Measurements from ENCODE around the gene PACSIN2.

Gene PACSIN2

DNA sequence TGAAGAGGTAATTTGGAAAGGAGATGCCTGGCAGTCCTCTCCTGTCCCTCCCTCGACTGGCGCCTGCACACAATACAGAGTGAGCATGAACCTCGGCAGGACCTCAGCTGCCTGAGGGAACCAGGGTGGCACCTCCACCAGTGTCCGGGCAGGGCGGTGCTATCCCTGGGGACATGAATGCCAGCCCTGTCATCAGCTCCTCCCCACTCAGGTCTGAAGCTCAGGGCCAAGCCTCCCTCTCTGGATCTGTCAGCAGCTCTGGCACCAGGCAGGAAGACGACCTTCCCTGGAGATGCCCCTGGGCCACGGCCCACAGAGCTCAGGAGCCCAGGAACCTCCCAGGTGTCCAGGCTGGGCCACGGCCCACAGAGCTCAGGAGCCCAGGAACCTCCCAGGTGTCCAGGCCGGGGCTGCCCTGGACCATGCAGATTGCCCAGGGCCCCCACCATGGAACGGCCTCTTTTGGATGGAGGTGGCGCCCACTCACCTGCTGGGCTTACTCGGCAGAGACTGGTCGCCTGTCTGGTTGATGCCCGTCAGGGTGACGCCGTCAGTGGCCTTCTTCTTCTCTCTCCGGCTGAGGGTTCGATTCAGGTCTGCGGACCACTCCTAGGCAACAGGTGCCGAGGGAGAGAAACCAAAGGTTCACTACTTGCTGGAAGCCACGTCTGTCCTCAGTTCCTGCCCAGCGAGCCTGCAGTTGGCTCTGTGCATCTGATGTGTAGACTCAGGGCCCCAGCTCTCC is 136.2 kb downstream of the PACSIN2 start:
- no peak for DNase-seq

GRCh38 chr22:42877597-42878340 is 137.2 kb downstream of the PACSIN2 start:
- no peak for DNase-seq

- no peak for DNase-seq
Measured at GRCh38 chr22:42877158-42877557, 137.8 kb downstream of the PACSIN2 start.

GRCh38 chr22:42876041-42876440 is 138.9 kb downstream of the PACSIN2 start:
- DNase-seq = no peak

GRCh38 chr22:42874010-42874409 is 140.9 kb downstream of the PACSIN2 start:
- DNase-seq = no peak

GRCh38 chr22:42873356-42873755 is 141.6 kb downstream of the PACSIN2 start:
- DNase-seq = no peak

- DNase-seq = no peak
Measured at GRCh38 chr22:42872821-42873220, 142.1 kb downstream of the PACSIN2 start.

GRCh38 chr22:42871146-42872050 is 143.6 kb downstream of the PACSIN2 start:
- DNase-seq = no peak

- DNase-seq = no peak
Measured at GRCh38 chr22:42869888-42870480, 145.0 kb downstream of the PACSIN2 start.

DNA sequence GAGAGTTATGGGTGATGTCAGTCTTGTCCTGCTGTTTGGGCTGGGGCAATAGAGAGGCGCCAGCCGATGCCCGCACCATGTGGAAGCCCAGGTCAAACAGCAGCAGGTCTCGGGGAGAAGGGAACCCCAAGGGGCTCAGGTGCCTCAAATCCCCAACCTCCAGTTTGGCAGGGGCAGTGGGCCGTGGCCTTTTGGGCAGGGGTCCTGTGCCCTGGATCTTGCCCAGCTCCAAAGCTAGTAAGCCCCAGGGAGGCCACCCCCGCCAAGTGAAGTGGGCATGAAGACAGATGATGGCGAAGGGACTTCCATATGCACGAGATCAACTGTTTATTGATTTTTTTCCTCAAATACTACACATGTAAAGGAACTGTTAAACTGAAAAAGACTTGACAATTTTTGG is 145.5 kb downstream of the PACSIN2 start:
- no peak for DNase-seq

GRCh38 chr22:42868751-42869251 is 146.1 kb downstream of the PACSIN2 start:
- DNase-seq = no peak

DNA sequence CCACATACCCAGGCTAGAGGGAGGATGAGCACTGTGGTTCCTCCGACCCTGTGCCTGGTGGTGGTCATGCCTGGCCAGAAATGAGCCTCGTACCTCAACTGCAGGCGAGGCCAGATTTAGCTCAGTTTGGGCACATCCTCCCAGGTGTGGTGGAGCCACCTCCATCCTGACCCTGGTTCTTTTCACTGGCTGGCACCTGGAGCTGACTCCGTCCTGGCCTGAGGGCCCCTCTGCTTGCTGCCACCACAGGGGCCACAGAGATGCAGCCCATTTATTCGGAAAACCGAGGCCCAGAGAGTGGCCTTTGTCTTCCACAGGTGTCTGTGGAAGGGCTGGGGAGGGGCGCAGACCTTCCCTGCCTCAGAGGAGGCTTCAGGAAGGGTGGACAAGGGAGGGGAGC is 148.8 kb downstream of the PACSIN2 start:
- DNase-seq = no peak

- no peak for DNase-seq
Measured at GRCh38 chr22:42865536-42865935, 149.4 kb downstream of the PACSIN2 start.

DNA sequence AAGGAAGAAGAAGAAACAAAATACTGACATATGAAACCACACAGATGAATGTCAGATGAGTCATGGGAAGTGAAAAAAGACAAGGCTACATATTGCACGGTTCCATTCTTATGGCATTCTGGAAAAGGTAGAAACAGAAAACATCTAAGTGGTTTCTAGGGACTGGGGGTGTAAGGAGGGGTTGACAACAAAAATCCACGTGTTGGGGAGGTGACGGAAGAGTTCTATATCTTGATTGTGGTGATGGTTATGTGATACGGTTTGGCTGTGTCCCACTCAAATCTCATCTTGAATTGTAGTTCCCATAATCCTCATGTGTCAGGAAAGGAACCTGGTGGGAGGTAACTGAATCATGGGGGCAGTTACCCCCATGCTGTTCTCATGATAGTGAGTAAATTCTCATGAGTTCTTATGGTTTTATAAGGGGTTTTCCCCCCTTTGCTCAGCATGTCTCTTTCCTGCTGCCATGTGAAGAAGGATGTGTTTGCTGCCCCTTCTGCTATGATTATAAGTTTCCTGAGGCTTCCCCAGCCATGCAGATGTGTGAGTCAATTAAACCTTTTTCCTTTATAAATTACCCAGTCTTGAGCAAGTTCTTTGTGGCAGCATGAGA is 151.5 kb downstream of the PACSIN2 start:
- DNase-seq = peak; percentile 91

DNA sequence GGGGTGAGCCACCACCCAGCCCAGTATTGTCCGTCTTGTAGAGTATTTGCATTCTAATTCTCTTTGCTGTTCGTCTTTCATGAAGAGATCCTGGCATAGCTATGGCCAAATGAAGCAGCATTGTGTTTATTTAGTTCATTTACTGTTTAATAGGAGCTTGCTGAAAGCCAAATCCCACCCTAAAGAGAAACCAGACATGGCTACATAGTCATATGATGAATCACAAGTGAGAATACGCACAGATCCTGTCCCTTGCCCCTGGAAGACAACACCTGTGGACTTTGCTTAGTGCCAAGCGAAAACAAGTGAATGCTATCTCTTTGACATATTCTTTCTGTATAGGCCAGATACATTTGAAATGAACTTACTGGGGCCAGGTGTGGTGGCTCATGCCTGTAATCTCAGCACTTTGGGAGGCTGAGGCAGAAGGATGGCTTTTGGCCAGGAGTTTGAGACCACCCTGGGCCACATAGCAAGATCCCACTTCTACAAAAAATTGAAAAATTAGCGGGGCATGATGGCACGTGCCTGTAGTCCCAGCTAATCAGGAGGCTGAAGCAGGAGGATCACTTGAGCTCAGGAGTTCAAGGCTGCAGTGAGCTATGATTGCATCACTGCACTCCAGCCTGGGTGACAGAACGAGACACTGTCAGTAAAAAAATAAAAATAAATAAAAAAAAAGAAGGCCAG is 152.8 kb downstream of the PACSIN2 start:
- DNase-seq = peak; percentile 64

DNA sequence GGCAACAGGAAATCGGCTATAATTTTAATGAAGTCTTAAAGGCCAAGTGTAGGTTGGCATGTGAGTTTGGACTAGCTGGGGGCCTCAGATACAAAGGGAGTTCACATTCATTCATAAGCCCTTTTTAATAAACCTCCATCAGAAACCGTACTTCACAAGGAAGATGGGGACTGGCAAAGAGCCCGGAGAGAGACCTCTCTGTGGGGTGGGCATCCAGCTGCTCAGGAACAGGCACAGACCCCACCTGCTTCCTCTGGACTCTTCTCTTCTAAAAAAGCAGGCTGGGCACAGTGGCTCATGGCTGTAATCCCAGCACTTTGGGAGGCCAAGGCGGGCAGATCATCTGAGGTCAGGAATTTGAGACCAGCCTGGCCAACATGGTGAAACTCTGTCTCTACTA is 154.0 kb downstream of the PACSIN2 start:
- DNase-seq = no peak

DNA sequence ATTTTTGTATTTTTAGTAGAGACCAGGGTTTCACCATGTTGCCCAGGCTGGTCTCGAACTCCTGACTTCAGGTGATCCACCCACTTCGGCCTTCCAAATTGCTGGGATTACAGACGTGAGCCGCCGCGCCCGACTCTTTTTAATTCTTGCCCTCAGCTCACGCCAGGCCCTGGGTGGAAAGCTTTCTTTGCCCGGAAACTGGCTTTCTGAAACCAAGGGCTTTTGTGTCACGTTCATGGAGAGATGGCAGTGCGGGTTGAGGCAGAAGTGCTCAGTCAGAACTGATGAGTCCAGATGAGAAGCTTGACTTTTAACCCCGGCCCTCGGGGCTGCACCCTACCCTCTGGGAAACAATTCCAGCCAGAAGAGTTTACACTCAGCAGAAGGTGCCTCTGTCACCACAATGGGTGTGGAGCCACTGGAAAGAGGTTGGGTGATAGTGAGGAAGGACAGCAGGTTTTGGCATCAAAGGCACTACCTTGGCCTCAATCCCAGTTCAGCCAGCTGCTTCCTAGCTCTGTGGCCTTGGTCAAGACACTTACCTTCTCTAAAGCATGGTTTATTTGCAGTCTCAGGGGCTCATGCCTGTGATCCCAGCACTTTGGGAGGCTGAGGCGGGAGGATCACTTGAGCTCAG is 157.0 kb downstream of the PACSIN2 start:
- DNase-seq = no peak

DNA sequence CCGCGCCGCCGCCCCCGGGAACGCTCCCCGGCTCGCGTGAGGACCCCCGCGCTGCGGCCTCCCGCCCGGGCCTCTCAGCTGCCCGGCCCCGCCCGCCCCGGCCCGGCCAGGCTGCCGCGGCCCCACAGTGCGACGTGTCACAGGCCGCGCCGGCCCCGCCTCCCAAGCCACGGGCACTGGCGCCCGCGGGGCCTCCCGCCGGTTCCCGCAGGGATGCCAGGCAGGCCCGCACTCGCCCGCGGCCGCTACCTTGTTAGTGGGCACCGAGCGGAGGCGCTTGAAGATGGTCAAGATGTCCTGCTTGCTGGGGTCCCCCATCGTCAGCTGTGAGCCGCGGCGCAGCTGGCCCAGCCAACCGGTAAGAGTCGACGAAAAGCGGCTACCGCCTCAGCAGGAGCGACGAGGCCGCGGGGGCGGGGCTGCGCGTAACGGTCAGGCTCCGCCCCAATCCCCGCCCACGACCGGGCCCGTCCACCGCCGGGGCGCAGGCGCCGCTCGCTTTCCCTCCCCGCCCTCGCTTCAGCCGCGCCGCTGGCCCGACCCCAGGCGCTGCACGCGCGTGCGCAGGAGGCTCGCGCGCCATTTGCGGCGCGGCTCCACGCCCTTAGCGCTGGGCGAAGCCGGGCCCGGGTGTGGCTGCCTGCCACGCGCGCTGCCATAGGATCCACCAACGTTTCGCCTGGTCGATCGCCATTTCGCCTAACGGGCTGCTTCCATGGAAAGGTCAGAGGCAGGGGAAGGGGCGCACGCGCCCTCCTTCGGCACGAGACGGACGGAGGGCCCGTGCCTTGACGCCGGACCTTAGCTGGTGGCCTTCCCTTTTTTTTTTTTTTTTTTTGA is 157.9 kb downstream of the PACSIN2 start, which contains the start of gene ARFGAP3:
TSS of gene ARFGAP3 (minus strand) at position 409 of the 840 bp plus-strand sequence. CDS start at position 318, 91 bp downstream.
- peak; percentile 92 for DNase-seq

GRCh38 chr22:42856179-42856864 is 158.6 kb downstream of the PACSIN2 start:
- DNase-seq = peak; percentile 14
